Esophagus muscularis mucosa (tissue), 4 donors: ENCODE data around the gene PRDM15. TPM values are rescaled to one million over a fixed set of nuclear protein-coding genes. Genes with fewer than 3 reads are reported as not detected.

Experiments
- DNase-seq: peaks from one replicate; pipeline ENCODE4 v3.0.0-alpha.2; 2017; ENCODE audit errors: extremely low spot score
- H3K27ac ChIP-seq, 4 donors: fragments of 200-600 bp; sonication (generic); replicated peaks in 1 of 4; 1 replicate in 3 of 4; 2 replicates in 1 of 4; pipeline ENCODE4 v1.5.1; 2016 to 2019; ENCODE audit warnings: mild to moderate bottlenecking in 1 of 4
- H3K27me3 ChIP-seq, 4 donors: fragments of 200-600 bp; sonication (generic); one replicate each; pipeline versions ENCODE4 v1.5.1 to v1.6.0; 2016 to 2019
- H3K36me3 ChIP-seq, 4 donors: fragments of 200-600 bp; sonication (generic); one replicate each; pipeline ENCODE4 v1.5.1; 2016 to 2019
- H3K4me1 ChIP-seq, 4 donors: fragments of 200-600 bp; sonication (generic); one replicate each; pipeline ENCODE4 v1.5.1; 2016 to 2019
- H3K4me3 ChIP-seq, 4 donors: fragments of 200-600 bp; sonication (generic); 1 replicate in 2 of 4; 2 replicates in 2 of 4; pipeline ENCODE4 v1.5.1; 2016 to 2019; ENCODE audit warnings: mild to moderate bottlenecking in 4 of 4, moderate library complexity in 1 of 4
- H3K9me3 ChIP-seq, 4 donors: fragments of 200-600 bp; sonication (generic); 1 replicate in 3 of 4; 2 replicates in 1 of 4; pipeline ENCODE4 v1.5.1; 2016 to 2019
- EP300 ChIP-seq: sonication (generic); formaldehyde crosslinking; IDR thresholded peaks from one replicate; pipeline ENCODE4 v1.6.1; 2017; ENCODE audit warnings: antibody characterized with exemption
- POLR2A ChIP-seq: fragments of 450-650 bp; IDR thresholded peaks from one replicate; pipeline ENCODE4 v1.6.1; 2017; ENCODE audit warnings: antibody characterized with exemption, moderate library complexity, mild to moderate bottlenecking, low read depth
- POLR2AphosphoS5 ChIP-seq, 2 donors: sonication (generic); formaldehyde crosslinking; IDR thresholded peaks; one replicate each; pipeline ENCODE4 v1.6.1; 2017; ENCODE audit warnings: antibody characterized with exemption in 2 of 2
- WGBS: methylation state at CpG from one replicate; pipeline ENCODE4 v1.1.5; 2018; 5-methylcytosine and 5-hydroxymethylcytosine counted together
- intact Hi-C: fragments of 100-400 bp; cut with DNase I; formaldehyde crosslinking; loops from one replicate; pipeline ENCODE4 v1.15.1; 2023
- total RNA-seq, 4 donors: library from RNA; depleted of rRNA; stranded (reverse); fragments of >200 nt; gene quantifications; one replicate each; pipeline versions ENCODE4 v1.1.0 to v1.2.1, GENCODE V29; 2016
- TF ChIP-seq, protein P1 (sequence below), 3 experiments: fragments of 200-600 bp in 2 of 3; fragments of 450-650 bp in 1 of 3; sonication (generic) in 2 of 3; IDR thresholded peaks; one replicate each; pipeline ENCODE4 v1.5.1; 2017 to 2019; ENCODE audit warnings: antibody characterized with exemption in 3 of 3, mild to moderate bottlenecking in 2 of 3, moderate library complexity in 1 of 3

The PRDM15 gene
- total RNA-seq, 4 donors from 2014 or later: 5.0 to 6.3 (median 5.4) TPM

GRCh38 chr21:41827951-41828883 lies 50.9 kb downstream of the PRDM15 start:
- no peaks in the 10 kb centered on the region for H3K9me3 ChIP-seq
- H3K4me1 ChIP-seq: no peaks in the 10 kb centered on the region
- H3K27ac ChIP-seq: no peak overlapping the region
- H3K4me3 ChIP-seq: no peak overlapping the region
- no peaks in the 10 kb centered on the region for H3K27me3 ChIP-seq
- peaks cover 7 to 66% (median 53%) of the 10 kb centered on the region in 4 donors for H3K36me3 ChIP-seq
- intact Hi-C loops: no loop called here
- no peak for TF ChIP-seq POLR2AphosphoS5 (IDR thresholded peaks at IDR 0.05)
- no peak for TF ChIP-seq EP300
- no peak for TF ChIP-seq POLR2A
- TF ChIP-seq, protein P1, sequence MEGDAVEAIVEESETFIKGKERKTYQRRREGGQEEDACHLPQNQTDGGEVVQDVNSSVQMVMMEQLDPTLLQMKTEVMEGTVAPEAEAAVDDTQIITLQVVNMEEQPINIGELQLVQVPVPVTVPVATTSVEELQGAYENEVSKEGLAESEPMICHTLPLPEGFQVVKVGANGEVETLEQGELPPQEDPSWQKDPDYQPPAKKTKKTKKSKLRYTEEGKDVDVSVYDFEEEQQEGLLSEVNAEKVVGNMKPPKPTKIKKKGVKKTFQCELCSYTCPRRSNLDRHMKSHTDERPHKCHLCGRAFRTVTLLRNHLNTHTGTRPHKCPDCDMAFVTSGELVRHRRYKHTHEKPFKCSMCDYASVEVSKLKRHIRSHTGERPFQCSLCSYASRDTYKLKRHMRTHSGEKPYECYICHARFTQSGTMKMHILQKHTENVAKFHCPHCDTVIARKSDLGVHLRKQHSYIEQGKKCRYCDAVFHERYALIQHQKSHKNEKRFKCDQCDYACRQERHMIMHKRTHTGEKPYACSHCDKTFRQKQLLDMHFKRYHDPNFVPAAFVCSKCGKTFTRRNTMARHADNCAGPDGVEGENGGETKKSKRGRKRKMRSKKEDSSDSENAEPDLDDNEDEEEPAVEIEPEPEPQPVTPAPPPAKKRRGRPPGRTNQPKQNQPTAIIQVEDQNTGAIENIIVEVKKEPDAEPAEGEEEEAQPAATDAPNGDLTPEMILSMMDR (IDR thresholded peaks at IDR 0.05): no peak
- WGBS: 91% methylated on average over 32 of the region's 42 CpGs
- DNase-seq: no peak

DNA sequence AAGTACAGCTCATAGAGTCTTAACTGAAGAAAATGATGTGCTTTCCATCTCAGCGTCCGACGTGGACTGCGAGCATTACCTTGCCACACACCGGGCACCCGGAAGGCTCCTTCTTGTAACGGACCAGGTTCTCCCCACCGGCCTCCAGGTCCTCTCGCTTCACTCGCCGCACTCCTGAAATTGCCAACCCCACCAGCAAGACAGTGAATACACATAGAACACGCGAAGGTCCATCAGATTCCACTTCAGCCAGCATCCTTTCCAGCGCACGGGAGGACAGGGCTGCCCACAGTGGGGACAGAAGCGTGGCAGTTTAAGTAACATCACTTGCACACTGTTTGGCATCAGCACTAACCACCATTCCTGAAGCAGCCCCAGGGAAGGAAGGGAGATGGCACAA lies 53.3 kb downstream of the PRDM15 start:
- TF ChIP-seq POLR2A (no peak), POLR2AphosphoS5 (IDR thresholded peaks at IDR 0.05) (no peak), EP300 (no peak)
- TF ChIP-seq, protein P1 (IDR thresholded peaks at IDR 0.05): no peak
- no peak for DNase-seq
- Histone ChIP-seq H3K27me3 (no peaks in the 10 kb centered on the region), H3K27ac (no peak overlapping the region), H3K36me3 (peaks cover 7 to 73% (median 55%) of the 10 kb centered on the region in 4 donors), H3K4me3 (no peak overlapping the region), H3K9me3 (no peaks in the 10 kb centered on the region), H3K4me1 (no peaks in the 10 kb centered on the region)
- 93% methylated on average over 16 of the region's 16 CpGs for WGBS
- intact Hi-C loops: no loop called here

- 100% methylated on average over 1 of the region's 15 CpGs for WGBS
- no peak overlapping the region for H3K4me3 ChIP-seq
- no peak for DNase-seq
- H3K27me3 ChIP-seq: no peaks in the 10 kb centered on the region
- peaks cover 7 to 77% (median 58%) of the 10 kb centered on the region in 4 donors for H3K36me3 ChIP-seq
- H3K9me3 ChIP-seq: no peaks in the 10 kb centered on the region
- no peak overlapping the region for H3K27ac ChIP-seq
- intact Hi-C loops: no loop called here
- H3K4me1 ChIP-seq: no peaks in the 10 kb centered on the region
- TF ChIP-seq POLR2A (no peak), EP300 (no peak), POLR2AphosphoS5 (IDR thresholded peaks at IDR 0.05) (no peak)
- TF ChIP-seq, protein P1 (IDR thresholded peaks at IDR 0.05): no peak
Measured at GRCh38 chr21:41825216-41825615, 53.9 kb downstream of the PRDM15 start.

GRCh38 chr21:41824466-41825207 lies 54.5 kb downstream of the PRDM15 start:
- no peaks in the 10 kb centered on the region for H3K4me1 ChIP-seq
- no peak overlapping the region for H3K4me3 ChIP-seq
- H3K27me3 ChIP-seq: no peaks in the 10 kb centered on the region
- H3K27ac ChIP-seq: no peak overlapping the region
- 79% methylated on average over 20 of the region's 22 CpGs for WGBS
- no peak for DNase-seq
- TF ChIP-seq POLR2AphosphoS5 (IDR thresholded peaks at IDR 0.05): no peak
- TF ChIP-seq, protein P1 (IDR thresholded peaks at IDR 0.05): no peak
- TF ChIP-seq POLR2A: no peak
- no peak for TF ChIP-seq EP300
- H3K9me3 ChIP-seq: no peaks in the 10 kb centered on the region
- peaks cover 7 to 83% (median 61%) of the 10 kb centered on the region in 4 donors for H3K36me3 ChIP-seq
- intact Hi-C loops: no loop called here
